ENCODE data around the gene PTPRR.

PTPRR gene

GRCh38 chr12:70691018-70691672 is 229.4 kb downstream of the PTPRR start:
- no peak for DNase-seq (ENCODE audit: low spot score)

DNA sequence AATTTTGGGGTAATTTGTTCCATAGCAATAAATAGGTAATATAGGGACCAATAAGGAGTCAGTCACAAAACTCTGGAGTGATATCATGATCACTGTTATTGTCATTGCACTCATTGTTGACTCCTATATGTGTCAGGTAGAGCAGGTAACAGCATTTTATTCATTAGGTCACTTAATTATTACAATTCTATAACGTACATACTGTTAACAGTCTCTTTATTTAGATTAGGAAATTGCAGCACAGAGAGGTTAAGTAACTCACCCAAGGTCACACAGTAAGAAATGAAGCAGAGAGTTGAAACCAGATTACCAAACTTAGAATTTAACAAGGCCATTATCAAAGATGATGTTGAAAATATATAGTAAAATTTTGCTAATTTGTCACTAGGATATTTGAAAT is 233.6 kb downstream of the PTPRR start:
- no peak for DNase-seq (ENCODE audit: low spot score)

DNA sequence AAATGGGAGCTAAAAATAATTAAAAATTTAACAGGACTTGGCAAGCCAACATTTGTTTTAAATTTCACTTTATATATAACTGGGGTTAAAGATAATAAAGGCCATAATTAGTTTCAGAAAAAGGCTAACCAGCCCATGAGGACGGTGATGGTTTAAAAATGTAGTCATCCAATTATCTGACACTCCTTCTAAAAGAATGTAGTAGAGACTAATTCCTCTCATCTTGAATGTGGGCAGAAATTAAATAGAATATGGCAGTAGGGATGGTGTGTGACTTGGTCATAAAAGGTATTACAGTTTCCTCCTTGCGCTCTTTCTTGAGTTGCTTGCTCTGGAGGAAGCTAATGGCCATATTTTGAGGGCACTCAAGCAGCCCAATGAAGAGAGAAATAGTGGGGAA is 234.2 kb downstream of the PTPRR start:
- no peak for DNase-seq (ENCODE audit: low spot score)

DNA sequence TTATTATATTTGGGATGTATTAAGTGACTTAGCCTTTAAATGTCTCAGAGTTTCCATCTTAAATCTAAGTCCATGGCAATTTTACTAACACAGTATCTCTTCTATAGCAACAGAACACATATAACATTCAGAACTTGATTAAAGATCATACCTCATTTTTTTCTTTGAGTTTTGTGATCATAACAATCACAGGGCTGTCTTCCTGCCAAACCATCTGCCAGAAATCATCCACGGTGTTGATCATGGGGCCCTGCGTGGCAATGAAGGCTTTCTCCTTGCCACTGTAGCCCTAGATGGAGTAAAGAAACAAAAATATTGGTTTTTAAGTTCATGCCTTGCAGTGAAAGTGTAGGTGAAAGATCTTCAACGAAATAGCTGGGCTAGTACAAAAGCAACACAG is 236.6 kb downstream of the PTPRR start:
- DNase-seq (ENCODE audit: low spot score) = no peak

- no peak for DNase-seq (ENCODE audit: low spot score)
Measured at GRCh38 chr12:70671698-70672097, 248.8 kb downstream of the PTPRR start.

DNA sequence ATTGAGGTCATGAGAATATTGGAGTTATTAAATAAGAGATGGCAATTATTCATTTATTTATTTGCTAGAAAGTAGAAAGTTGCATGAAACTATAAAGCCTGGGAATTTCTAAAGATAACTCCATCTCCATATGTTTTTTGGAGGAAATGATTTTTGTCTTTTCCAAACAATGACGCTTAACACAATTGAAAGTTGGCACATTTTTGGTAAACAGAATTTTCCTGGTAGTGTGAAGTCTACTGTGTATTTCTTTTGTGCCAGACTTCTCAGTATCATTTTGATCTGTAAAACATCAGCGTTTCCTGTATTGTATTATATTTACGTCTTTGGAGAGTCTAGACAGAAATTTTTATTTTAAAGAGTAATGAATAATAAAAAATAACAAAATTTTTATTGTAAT is 249.6 kb downstream of the PTPRR start:
- DNase-seq (ENCODE audit: low spot score) = no peak

- DNase-seq (ENCODE audit: low spot score) = no peak
Measured at GRCh38 chr12:70667253-70667652, 253.3 kb downstream of the PTPRR start.

GRCh38 chr12:70666364-70666763 is 254.2 kb downstream of the PTPRR start:
- DNase-seq (ENCODE audit: low spot score) = no peak

DNA sequence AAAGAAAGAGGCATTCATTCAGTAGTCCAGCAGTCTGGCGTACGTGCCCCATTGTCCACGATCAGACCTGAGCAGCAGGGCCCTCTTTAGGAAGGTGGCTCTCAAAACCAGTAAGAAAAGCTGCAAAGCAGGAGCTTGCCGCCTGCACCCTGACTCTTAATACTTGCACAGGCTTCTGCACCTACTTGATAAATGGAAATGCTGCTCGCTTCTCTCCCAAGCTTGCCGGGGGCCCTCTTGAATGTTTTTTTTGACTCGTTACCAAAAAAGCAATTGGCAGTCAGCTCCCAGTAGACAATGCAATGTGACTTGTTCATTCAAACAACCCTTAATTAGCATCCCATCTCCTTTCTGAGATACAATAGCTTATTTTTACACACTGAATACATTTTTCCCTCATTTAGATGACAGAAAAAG is 256.1 kb downstream of the PTPRR start:
- DNase-seq (ENCODE audit: low spot score) = no peak

DNA sequence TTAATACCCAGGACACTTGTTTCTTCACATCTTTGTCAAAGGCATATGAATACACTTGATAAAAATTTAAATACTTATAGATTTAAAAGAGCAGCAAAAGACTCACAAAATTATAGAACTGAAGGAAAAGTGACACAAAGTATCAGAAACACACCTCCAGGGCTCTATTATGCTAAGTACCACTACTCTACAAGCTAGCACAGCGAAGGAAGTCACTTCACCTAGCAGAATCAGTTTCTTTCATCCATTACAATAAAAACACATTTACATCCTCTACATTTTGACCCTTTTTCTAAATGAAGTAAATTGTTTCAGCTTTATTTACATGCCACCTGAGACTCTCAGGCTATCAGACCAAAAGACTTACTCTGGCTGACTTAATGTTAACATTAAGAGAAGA is 256.7 kb downstream of the PTPRR start:
- no peak for DNase-seq (ENCODE audit: low spot score)

GRCh38 chr12:70661466-70662161 is 258.9 kb downstream of the PTPRR start:
- no peak for DNase-seq (ENCODE audit: low spot score)

GRCh38 chr12:70660620-70661219 is 259.8 kb downstream of the PTPRR start:
- DNase-seq (ENCODE audit: low spot score) = no peak

GRCh38 chr12:70660002-70660604 is 260.4 kb downstream of the PTPRR start:
- no peak for DNase-seq (ENCODE audit: low spot score)

- no peak for DNase-seq (ENCODE audit: low spot score)
Measured at GRCh38 chr12:70659077-70659606, 261.4 kb downstream of the PTPRR start.

DNA sequence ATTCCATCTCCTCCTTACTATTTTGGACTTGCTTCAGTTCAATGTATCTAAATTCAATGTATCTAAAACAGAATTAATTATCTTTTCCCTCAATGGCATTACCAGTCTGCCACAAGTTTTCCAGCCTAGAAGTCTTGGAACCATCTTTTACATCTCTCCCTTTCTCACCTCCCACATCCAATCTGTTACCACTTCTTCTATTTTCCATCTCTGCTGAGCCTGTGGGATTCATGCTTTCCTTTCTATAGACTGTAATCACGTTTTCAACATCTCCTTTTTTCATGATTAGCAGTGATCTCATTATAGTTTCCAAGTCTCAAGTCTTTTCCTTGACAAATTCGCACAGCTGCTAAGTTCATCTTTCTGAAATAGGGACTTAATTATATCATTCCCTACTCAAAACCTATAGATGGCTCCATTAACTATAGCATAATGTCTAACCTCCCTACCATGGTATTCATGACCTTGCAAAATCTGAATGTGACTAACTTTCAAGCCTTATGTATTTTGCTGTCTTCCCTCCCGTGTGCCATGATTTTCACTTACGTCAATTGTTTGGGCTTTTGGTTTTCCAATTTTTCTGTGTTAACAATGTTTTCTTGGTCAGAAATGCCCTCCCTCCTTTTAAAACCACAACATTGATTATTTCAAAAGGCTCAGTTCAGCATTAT is 262.8 kb downstream of the PTPRR start:
- no peak for DNase-seq (ENCODE audit: low spot score)

- DNase-seq (ENCODE audit: low spot score) = no peak
Measured at GRCh38 chr12:70652451-70652850, 268.1 kb downstream of the PTPRR start.

DNA sequence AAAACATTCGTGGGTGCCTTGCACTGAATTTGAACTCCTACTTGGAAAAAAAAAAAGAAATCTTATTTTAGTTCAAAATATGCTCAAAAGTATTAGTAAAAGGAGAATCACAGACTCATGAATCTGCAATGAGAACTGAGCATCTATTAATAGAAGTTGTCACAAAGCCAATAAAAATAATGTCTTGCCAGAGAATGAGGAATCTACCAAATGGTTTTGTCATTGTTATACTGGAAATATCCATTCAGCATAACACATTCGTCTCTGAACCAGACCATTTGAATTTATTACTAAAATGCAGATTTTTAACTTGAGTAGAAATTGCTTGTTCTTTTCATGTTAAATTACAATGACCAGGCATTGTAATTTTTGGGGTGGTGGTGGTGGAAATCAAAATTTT is 271.7 kb downstream of the PTPRR start:
- DNase-seq (ENCODE audit: low spot score) = no peak

- DNase-seq (ENCODE audit: low spot score) = no peak
Measured at GRCh38 chr12:70648191-70648590, 272.3 kb downstream of the PTPRR start.

DNA sequence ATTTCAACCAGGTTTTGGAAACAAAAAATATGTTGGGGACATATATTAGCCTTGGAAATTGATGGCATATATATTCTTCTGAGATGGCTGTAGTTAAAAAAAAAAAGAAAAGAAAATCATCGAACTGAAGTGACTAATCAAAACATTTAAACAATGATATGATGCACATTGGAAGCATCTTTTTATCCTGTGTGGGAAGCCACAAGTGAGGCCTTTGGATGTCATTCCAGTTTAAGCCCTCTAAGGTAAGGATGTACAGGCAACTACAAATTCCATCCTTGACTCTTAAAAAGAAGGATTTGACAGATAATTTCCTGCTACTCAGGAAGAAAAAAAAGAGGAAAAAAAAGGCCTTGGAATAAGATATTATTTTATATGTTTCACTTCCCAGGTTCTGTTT is 273.7 kb downstream of the PTPRR start:
- DNase-seq (ENCODE audit: low spot score) = no peak

GRCh38 chr12:70645494-70646317 is 274.8 kb downstream of the PTPRR start:
- no peak for DNase-seq (ENCODE audit: low spot score)

DNA sequence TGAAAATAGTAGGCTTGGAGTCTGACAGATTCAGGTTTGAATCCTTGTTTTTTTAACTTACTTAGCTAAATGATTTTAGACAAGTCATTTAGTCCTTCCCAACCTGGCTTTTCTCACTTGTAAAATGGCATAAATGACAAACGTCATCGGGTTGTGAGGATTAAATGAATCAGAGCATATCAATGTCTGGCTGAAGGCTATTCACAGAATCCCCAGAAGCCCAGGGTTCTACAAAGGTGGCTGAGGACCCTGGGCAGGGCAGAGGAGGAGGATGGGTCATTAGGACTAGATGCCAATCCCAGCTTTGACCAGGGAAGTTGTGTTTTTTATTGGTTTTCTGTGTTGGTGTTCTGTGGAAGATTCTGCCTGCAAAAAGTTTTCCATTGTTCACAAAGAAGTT is 275.7 kb downstream of the PTPRR start:
- no peak for DNase-seq (ENCODE audit: low spot score)

Measured in hematopoietic multipotent progenitor cell treated with erythropoietin and hydrocortisone succinate and interleukin-3 and kit ligand, for 15 days (in vitro differentiated cells).